HG03469 (cell line): ENCODE data around the gene FAM98C.

Experiments
- ATAC-seq: cut with Tn5 transposase; IDR thresholded peaks from one replicate; pipeline ENCODE4 v1.9.1; 2021; ENCODE audit warnings: mild to moderate bottlenecking, moderate library complexity, moderate number of reproducible peaks; ENCODE audit not compliant: unreplicated experiment

FAM98C gene

DNA sequence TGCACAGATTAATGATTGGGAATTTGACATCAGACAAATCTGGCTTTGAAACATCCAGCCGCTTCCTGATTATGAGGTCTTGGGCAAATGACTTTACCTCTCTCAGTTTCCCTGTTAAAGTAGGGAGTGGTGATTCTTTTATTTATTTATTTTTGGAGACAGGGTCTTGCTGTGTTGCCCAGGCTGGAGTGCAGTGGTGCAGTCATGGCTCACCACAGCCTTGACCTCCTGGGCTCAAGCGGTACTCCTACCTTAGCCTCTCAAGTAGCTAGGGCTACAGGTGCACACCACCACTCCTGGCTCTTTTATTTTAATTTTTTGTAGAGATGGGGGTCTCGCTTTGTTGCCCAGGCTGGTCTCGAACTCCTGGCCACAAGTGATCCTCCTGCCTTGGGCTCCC is 25.8 kb upstream of the FAM98C start:
- ATAC-seq, result no peak

- ATAC-seq, result no peak
Measured at GRCh38 chr19:38378866-38379265, 24.0 kb upstream of the FAM98C start.

DNA sequence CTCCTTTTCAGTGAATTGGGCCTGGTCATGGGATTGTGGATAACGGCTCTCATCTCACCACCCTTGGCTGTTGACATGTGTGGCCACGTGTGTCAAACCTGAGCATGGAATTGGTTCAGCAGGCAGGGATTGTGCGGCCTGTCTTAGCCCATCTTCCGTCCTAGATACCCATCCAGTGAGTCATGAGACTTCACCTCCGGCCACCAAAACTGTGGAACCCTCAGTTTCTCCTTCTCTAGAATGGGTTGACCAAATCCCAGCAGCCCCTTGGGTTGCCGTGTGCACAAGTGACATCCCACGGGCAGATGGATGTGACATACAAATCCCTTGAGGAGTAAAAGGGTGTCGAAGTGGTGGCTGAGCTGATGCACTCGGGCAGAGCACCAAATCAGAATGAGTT is 21.8 kb upstream of the FAM98C start:
- no peak for ATAC-seq

- no peak for ATAC-seq
Measured at GRCh38 chr19:38383184-38383583, 19.7 kb upstream of the FAM98C start.

- ATAC-seq, result no peak
Measured at GRCh38 chr19:38383743-38384142, 19.1 kb upstream of the FAM98C start.

- ATAC-seq, result no peak
Measured at GRCh38 chr19:38384209-38385027, 18.5 kb upstream of the FAM98C start.

GRCh38 chr19:38385057-38385803 is 17.7 kb upstream of the FAM98C start:
- no peak for ATAC-seq

DNA sequence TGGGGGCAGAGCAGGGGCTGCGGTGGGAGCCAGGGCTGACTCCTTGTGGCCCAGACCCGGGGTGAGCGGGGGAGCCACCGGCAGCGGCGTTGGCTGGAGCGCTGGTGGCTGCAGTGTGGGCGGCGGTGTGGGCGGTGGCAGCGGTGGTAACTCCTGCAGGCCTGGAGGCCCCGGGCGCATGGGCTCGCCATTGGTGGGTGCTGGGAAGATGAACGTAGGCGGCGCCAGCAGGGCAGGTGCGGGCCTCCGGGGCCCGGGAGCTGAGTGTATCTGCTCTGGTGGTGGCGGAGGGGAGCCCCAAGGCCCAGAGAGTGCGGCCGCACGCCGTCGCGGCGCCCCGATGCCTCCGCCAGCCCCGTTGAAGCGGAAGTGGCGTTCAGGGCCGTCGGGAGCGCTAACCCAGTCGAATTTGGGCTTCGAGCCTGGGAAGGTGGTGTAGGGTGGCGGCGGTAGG is 17.1 kb upstream of the FAM98C start:
- ATAC-seq, result no peak

- ATAC-seq, result no peak
Measured at GRCh38 chr19:38386300-38386970, 16.5 kb upstream of the FAM98C start.

DNA sequence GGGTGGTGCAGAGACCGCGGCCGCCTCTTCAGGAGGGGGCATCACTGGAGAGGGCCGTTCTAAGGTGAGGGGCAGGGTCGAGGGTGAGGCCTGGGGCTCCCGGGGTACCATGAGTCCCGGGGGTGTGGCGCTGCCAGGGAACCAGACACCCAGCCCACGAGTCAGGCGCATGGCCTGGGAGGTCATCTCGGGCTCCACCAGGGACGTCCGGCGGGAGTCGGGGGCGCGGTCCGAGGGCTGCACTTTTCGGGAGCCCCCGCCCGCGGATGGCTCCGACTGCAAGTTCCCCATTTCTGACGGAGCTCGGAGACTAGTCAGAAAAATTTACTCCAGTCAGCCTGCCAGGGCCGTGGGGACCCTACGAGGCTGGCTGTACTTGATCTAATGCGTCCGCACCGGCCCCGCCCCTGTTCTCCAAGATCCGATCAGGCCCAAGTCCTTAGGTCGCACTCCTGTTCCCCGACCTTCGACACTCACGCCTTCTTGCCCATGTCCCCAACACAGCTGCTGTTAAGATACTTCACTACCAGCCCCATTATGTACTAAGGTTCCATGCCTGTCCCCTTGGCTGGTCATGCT is 15.8 kb upstream of the FAM98C start:
- no peak for ATAC-seq

DNA sequence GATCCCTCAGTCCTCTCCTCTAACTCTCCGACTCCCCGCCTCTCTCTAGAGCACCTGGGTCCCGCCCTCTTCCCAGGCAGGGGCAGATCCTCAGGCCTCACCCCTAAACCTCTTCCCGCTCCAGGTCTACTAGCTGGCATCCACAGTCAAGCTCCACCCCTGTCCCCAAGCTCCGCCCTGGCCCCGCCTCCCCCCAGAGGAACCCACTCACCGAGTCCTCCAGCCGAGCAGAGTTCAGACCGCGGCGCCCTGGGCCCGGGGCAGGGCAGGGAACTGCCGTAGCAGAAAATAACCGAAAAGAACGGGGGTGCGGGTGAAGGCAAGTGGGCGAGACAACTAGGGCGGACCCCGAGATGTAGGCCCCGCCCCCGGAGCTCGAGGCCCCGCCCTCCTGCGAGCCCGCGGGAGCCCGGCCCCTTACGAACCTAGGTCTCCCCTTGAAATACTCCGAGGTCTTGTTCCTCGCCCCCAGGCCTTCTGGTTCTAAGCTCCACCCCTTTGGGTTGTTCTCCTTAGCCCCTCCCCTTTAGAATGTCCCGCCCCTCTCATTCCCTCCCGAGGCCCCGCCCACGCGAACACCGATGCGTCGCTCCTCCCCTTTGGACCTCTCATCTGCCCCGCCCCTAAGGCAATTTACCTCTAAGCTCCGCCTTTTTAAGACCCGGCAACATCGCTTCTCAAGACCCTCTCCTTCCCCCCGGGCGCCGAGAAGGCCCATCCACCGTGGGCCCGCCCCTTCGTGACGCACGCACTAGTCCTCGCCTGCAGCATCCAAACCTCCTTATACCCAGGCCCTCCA is 15.1 kb upstream of the FAM98C start, which contains the start of gene GGN:
Gene GGN, minus strand, starts transcription at position 485 of the 799 bp plus-strand sequence. CDS start 773 bp downstream, outside the sequence.
- no peak for ATAC-seq

DNA sequence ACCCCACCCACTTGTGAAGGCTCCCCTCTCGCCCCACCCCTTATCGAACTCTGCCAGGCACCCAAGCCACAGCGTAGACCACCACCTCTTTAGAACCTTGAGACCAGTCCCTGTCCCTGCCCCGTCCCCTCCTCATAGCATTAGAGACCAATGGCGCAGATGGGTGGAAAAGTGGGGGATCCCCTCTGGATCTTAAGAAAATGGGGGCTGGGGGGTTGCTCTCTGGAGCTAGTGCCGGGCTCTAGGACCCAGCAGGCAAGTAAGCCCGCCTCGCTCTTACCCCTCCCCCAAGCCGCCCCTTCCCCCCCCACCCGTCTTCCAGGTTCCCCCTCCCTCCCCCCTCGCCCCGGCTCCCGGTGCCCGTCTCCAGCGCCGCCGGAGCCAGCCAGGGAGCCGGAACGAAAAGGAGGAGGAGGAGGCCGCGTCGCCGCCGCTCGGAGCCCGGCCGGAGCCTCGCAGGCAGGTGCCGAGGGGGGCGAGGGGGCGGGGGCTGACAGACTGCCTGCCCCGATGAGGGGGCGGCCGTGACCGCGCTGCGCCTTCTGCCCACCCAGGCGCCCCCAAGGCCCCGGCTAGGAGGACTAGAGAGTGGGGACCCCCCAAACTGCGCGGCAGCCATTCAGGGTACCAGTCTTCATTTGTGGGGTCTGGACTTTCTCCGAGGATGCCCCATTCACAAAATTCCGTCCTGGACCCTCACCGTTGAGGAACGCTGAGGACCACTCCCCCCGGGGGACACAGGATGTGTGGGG is 14.4 kb upstream of the FAM98C start, which contains the start of gene SPRED3:
Gene SPRED3, plus strand, starts transcription at position 349 of the 752 bp plus-strand sequence. CDS start 1,606 bp downstream, outside the sequence.
- ATAC-seq, result no peak

- ATAC-seq, result no peak
Measured at GRCh38 chr19:38389101-38389925, 13.6 kb upstream of the FAM98C start.

DNA sequence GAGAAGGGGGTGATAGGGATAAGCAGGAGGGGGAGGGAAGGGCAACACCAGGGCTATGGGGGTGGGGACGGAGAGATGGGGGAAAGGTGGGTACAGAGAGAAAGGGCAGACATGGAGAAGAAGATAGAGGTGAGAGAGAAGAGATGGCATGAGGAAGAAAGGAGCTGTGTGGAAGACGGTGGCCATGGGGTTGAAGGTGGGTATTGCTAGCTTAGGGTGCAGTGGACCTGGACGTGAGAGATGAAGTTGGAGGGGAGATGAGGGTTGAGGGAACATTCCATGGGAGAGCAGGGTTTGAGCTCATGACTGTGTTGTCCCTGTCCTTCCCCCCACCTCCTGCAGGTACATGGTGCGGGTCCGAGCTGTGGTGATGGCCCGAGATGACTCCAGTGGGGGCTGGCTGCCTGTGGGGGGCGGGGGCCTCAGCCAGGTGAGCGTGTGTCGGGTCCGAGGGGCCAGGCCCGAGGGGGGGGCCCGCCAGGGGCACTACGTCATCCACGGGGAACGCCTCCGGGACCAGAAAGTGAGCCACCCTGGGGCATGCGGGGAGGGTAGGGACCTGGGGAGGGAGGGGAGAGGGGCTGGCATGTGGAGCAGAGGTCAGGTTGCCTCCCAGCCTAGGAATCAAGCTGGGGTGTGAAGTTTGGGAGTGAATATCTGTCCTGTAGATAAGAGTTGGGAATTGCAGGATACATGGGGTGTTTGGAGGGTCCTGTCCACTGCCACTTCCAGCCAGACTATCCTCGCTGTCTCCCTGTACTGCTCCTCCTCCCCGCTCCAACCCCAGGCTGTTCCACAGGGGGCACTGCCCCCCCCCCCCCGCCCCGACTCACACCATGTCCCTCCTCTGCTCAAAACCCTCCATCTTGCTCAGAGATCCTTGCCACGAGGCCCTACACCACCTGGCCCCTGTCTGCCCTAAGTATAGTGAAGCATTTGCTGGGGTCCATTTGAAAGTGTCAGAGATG is 12.7 kb upstream of the FAM98C start:
- ATAC-seq, result no peak

DNA sequence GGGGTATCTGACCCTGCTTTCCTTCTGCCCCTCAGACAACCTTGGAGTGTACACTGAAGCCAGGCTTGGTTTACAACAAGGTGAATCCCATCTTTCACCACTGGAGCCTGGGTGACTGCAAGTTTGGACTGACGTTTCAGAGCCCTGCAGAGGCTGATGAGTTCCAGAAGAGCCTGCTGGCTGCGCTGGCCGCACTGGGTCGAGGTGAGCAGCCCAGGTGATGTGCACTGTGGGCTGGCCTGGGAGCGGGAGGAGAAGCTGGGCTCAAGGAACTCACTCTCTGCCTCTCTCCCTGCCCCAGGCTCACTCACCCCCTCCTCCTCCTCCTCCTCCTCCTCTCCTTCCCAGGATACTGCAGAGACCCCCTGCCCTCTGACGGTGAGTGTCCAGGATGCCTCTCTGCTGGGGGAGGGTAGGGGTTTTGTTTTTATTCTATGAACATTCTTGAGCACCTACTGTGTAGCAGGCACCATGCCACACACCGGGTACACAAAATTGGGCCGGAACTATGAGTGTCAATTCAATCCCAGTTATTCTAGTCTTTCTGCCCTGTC is 10.9 kb upstream of the FAM98C start:
- ATAC-seq, result no peak

GRCh38 chr19:38392707-38393308 is 10.1 kb upstream of the FAM98C start:
- no peak for ATAC-seq

DNA sequence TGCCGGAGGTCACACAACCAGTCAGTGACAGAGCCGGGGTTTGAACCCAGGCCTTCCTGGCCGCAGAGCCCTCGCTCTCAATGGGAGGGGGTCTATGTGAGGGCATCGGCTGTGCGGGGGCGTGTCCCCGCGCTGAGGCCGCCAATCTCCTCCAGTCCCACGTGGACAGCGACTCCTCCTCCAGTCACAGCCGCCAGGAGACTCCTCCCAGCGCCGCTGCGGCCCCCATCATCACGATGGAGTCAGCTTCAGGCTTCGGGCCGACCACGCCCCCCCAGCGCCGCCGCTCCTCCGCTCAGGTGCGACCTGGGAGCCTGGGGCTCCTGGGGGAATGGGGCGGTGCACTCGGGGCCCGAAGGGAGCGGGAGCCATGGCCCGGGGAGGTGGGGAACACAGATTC is 8.4 kb upstream of the FAM98C start:
- no peak for ATAC-seq
